Brain microvascular endothelial cell (primary cell): ENCODE measurements around the gene BCL7A.

Source experiments
- DNase-seq: peaks from one replicate; pipeline ENCODE4 v3.0.0-alpha.2; 2020
- H3K27ac ChIP-seq: fragments of 250-450 bp; sonication (Bioruptor Pico); 2 replicates; pipeline ENCODE4 v1.5.1; 2020; ENCODE audit warnings: mild to moderate bottlenecking, moderate library complexity
- H3K27me3 ChIP-seq: fragments of 250-450 bp; sonication (Bioruptor Pico); replicated peaks from 2 replicates; pipeline ENCODE4 v1.5.1; 2020; ENCODE audit warnings: mild to moderate bottlenecking
- H3K36me3 ChIP-seq: fragments of 250-450 bp; sonication (Bioruptor Pico); replicated peaks from 2 replicates; pipeline ENCODE4 v1.5.1; 2020; ENCODE audit warnings: mild to moderate bottlenecking
- H3K4me3 ChIP-seq: 2 replicates; pipeline ENCODE4 v1.5.1; 2011; ENCODE audit warnings: low read depth, mild to moderate bottlenecking, control low read depth, low read length, moderate library complexity
- in situ Hi-C: cut with HindIII; loops from 2 replicates; pipeline ENCODE4 v1.10.0; 2017; ENCODE audit warnings: low sequenced_read_pairs, low pct_ligation_motif_present
- TF ChIP-seq, protein P1 (sequence below): IDR thresholded peaks from 2 replicates; pipeline ENCODE4 v1.5.1; 2011; ENCODE audit warnings: low read depth, mild to moderate bottlenecking, moderate library complexity, low read length, control low read depth, inconsistent platforms; ENCODE audit errors: missing control alignments

Gene BCL7A

DNA sequence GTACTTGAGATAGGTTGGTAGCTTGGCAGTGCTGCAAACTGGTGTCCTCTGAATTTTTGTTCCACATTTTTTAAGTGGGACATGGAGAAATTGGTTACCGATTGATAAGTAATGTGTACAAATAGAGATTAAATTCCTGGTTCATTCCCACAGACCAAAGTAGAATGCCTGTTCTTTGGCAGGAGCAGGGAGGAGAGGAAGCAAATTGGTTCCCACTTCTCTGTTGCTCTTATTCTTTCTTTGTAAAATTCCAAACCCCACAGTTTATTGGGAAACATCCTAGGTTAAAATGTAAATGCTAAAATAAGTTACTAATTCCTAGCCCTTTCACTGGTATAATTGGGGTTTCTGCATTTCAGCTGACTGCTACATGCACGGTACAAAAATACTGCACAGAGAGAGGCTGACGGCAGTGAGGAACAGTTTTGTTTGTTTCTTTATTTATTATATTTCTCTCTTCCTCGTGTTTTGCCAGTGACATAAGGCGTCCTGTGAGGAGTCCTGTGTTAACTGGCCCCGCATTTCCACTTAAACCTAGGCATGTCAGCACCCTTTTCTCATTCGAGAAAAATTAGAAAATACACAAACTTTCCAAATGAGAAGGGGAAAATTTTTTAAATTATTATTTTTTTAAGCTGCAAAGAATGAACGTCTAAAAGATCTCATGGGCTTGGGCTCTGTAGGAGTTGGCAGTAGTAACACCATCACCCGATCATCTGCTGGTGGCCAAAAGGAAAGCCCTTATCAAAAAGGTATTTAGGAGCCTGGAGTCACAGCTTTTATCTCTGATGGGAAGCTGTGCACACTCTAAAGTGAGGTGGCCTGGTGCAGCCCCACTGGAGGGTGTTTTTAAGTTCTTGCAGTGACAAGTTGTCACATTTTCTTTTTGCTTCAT, 25.4 kb upstream of the BCL7A start:
- no peak overlapping the region for H3K27ac ChIP-seq
- in situ Hi-C loops: no loop called here
- DNase-seq: no peak
- TF ChIP-seq, protein P1, sequence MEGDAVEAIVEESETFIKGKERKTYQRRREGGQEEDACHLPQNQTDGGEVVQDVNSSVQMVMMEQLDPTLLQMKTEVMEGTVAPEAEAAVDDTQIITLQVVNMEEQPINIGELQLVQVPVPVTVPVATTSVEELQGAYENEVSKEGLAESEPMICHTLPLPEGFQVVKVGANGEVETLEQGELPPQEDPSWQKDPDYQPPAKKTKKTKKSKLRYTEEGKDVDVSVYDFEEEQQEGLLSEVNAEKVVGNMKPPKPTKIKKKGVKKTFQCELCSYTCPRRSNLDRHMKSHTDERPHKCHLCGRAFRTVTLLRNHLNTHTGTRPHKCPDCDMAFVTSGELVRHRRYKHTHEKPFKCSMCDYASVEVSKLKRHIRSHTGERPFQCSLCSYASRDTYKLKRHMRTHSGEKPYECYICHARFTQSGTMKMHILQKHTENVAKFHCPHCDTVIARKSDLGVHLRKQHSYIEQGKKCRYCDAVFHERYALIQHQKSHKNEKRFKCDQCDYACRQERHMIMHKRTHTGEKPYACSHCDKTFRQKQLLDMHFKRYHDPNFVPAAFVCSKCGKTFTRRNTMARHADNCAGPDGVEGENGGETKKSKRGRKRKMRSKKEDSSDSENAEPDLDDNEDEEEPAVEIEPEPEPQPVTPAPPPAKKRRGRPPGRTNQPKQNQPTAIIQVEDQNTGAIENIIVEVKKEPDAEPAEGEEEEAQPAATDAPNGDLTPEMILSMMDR: no peak
- no peaks in the 10 kb centered on the region for H3K36me3 ChIP-seq
- no peak overlapping the region for H3K4me3 ChIP-seq
- H3K27me3 ChIP-seq: no peaks in the 10 kb centered on the region

DNA sequence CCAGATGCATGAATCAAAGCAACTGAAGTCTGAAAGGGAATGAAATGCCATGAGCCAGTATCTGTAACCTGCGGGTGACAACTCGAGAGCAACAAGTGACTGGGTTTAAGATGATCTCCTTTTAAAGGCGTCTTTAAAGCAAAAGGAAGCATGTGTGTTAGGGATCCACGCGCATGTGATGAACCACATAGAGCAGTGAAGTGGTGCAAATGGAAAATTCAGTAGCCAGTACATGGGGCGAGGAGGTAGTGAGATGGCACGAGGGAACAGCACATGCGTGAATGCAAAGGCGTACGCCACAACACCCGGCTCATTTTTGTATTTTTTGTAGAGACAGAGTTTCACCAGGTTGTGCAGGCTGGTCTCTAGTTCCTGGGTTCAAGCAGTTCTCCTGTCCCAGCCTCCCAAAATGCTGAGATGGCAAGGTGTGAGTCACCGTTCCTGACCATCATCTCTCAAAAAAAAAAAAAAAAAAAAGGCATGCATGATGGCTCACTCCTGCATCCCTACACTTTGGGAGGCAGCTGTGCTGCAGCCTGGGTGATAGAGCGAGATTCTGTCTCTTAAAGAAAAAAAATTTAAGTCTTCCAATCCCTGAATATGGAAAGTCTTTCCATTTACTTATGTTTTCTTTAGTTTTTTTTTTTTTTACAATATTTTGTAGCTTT, 24.6 kb upstream of the BCL7A start:
- no peak overlapping the region for H3K27ac ChIP-seq
- DNase-seq: no peak
- in situ Hi-C loops: no loop called here

DNA sequence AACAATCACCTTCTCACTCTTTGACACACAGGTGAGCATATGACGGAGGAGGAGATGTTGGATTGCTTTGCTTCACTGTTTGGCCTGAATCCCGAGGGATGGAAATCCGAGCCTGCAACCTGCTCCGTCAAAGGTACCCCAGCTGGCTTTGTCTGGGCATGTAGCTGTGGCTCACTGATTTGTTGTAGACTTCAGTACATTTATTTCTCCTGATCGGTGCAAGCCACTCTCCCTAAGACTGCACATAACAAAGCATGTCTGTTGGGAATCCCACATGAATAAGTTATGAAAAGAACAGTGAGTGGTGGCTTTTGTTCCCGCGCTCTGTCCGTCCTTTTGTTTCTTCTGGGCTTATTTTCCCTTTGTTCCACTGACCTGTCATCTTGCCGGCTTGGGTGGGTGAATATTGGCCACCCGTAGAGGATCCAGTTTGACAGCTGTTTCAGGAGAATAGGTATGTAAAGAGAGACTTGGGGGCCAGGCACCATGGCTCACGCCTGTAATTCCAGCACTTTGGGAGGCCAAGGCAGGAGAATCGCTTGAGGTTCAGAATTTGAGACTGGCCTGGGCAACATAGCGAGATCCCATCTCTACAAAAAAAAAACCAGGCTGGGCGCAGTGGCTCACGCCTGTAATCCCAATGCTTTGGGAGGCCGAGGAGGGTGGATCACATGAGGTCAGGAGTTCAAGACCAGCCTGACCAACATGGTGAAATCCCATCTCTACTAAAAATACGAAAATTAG, 20.0 kb upstream of the BCL7A start:
- TF ChIP-seq, protein P1: no peak
- no peaks in the 10 kb centered on the region for H3K36me3 ChIP-seq
- H3K27me3 ChIP-seq: no peaks in the 10 kb centered on the region
- H3K4me3 ChIP-seq: no peak overlapping the region
- in situ Hi-C loops: no loop called here
- DNase-seq: no peak
- no peak overlapping the region for H3K27ac ChIP-seq

More for the DNA sequence above, 24.6 kb upstream of the BCL7A start:
- no peaks in the 10 kb centered on the region for H3K27me3 ChIP-seq
- TF ChIP-seq, protein P1: no peak
- no peak overlapping the region for H3K4me3 ChIP-seq
- H3K36me3 ChIP-seq: no peaks in the 10 kb centered on the region

DNA sequence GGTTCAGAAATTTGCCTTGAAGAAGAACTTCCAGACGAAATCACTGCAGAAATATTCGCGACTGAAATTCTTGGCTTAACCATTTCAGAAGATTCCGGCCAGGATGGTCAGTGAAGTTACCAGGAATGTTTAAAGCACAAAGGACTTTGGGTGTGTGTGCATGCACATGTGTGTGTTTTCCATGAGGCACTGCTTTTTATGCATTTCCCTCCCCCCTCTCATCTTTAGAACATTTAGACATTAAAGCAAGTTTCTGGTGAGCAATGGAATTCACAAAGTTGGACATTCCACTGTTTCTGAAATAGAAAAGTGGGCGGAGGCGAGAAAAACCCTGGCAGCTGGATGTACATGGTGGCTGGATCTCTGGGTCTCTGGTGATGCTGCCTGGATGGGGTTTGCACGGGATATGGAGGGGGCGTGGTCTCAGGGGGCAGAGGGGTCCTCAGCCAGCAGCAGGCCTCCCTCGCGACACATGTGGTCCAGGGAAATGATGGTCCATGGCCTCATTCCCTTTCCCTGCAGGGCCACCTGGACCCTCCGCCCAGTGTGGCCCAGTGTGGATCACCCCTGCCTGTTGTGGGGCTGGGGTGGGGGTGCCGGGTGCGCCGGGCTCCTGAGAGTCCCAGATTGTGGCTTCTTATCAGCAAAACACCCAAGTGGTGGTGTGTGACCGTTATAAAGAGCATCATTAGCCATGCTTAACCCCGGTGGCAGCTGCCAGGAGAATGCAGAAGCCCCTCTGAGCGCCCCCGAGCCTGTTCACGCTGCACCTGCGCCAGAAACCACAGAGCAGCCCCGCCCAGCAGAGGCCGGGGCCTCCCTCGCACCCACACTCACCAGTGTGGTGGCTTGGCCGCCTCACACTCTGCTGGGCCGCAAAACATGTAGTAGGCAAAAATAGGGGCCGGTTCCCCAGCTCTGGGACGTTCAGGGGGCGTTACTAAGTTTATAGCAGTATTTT, 17.8 kb upstream of the BCL7A start:
- TF ChIP-seq, protein P1: no peak
- Histone ChIP-seq H3K36me3 (no peaks in the 10 kb centered on the region), H3K27me3 (no peaks in the 10 kb centered on the region), H3K27ac (no peak overlapping the region), H3K4me3 (no peak overlapping the region)
- in situ Hi-C loops: no loop called here
- peak; percentile 16 for DNase-seq

DNA sequence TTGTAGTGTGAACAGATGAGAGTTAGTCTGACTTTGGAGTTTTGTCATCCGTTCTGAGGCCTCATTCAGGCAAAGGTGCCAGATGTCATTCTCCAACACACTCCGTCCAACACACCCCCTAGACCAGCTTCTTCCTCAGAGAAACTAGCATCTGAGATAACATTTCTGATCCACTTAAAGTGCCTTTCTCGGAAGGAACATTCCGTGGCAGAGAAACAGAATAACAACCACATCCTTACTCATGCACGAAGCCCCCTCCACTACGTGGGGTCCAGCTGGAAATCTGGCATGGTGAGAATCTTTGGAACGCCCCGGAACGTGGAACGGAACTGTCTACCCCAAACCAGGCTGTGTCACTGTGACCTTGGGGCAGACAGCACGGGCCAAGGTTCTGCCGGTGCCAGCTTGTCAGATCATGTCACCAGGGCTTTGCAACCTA, 17.0 kb upstream of the BCL7A start:
- in situ Hi-C loops: no loop called here
- H3K36me3 ChIP-seq: no peaks in the 10 kb centered on the region
- no peak overlapping the region for H3K27ac ChIP-seq
- H3K4me3 ChIP-seq: no peak overlapping the region
- H3K27me3 ChIP-seq: no peaks in the 10 kb centered on the region
- TF ChIP-seq, protein P1: no peak
- DNase-seq: no peak
